Activated CD4-positive, alpha-beta T cell treated with anti-CD3 and anti-CD28 coated beads, Interleukin-2, amount 10 ng/mL, durations not matched to agents 24 days and 14 days (primary cell): Measurements from ENCODE around the gene C6orf89. TPM values are rescaled to one million over a fixed set of nuclear protein-coding genes. Genes with fewer than 3 reads are reported as not detected.

ENCODE experiments used
- DNase-seq: peaks from one replicate; pipeline ENCODE4 v3.0.0; 2022
- H3K27ac Mint-ChIP-seq: one replicate; pipeline ENCODE4 v1.8.0; 2022; ENCODE audit warnings: mild to moderate bottlenecking, mixed read lengths
- H3K27me3 Mint-ChIP-seq: one replicate; pipeline ENCODE4 v1.8.0; 2022; ENCODE audit warnings: mixed read lengths
- H3K36me3 Mint-ChIP-seq: one replicate; pipeline ENCODE4 v1.8.0; 2022; ENCODE audit warnings: low read depth, mild to moderate bottlenecking, mixed read lengths
- H3K4me1 Mint-ChIP-seq: one replicate; pipeline ENCODE4 v1.8.0; 2021; ENCODE audit warnings: mixed read lengths
- H3K4me3 Mint-ChIP-seq: one replicate; pipeline ENCODE4 v1.8.0; 2022; ENCODE audit warnings: mild to moderate bottlenecking, moderate library complexity, mixed read lengths
- H3K9me3 Mint-ChIP-seq: one replicate; pipeline ENCODE4 v1.8.0; 2021; ENCODE audit warnings: mixed read lengths
- intact Hi-C: fragments of 100-400 bp; cut with micrococcal nuclease; formaldehyde crosslinking; loops from one replicate; pipeline ENCODE4 v1.15.1; 2023
- total RNA-seq: library from RNA; stranded (reverse); gene quantifications from 2 replicates; pipeline ENCODE4 v1.2.3, GENCODE V29; 2022

The C6orf89 gene
- total RNA-seq, 1 donor from 2014 or later: 25.9 TPM

GRCh38 chr6:36970892-36971842 lies 85.4 kb downstream of the C6orf89 start:
- Mint-ChIP-seq H3K4me3 (no peak overlapping the region), H3K36me3 (peaks cover 70% of the 10 kb centered on the region), H3K27ac (peak overlapping the region; percentile 41), H3K9me3 (no peaks in the 10 kb centered on the region), H3K4me1 (no peaks in the 10 kb centered on the region), H3K27me3 (no peaks in the 10 kb centered on the region)
- DNase-seq: no peak
- intact Hi-C loops: no loop called here

DNA sequence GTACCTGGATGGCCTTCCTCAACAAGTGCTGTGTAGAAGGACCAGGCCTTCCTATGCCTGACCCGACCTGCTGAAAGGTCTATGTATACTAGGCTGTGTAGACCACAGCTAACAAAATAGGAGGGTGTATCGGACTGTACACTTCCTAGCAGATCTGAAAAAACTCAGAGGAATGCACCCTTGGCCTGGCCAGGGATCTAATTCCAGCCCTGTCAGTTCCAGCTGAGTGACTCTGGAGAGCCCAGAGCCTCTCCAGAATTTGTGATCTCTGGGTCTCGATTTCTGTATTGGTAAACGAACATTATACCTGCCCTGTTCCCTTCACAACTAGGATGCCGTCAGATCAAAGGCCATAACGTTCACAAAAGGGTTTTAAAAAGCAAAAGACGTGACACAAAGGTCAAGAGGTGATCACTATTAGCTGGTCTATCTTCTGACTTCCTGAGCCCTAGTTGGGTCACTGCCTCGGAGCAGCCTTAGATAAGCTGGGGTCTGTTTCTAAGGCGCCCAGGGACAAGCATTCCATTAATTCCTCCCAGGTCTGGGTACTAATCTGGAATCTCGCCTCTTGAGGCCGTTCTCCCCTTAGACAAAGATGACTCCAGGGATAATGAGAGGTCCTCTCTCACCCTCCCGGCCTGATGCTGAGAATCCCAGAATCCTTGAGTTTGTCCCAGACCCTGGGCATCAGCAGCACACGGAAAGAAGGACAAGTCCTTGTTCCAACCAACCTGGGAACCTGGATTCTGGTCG lies 86.3 kb downstream of the C6orf89 start:
- Mint-ChIP-seq H3K36me3 (peaks cover 74% of the 10 kb centered on the region), H3K27ac (peak overlapping the region; percentile 41), H3K4me3 (no peak overlapping the region), H3K4me1 (no peaks in the 10 kb centered on the region), H3K9me3 (no peaks in the 10 kb centered on the region), H3K27me3 (no peaks in the 10 kb centered on the region)
- no peak for DNase-seq
- intact Hi-C loops: no loop called here

DNA sequence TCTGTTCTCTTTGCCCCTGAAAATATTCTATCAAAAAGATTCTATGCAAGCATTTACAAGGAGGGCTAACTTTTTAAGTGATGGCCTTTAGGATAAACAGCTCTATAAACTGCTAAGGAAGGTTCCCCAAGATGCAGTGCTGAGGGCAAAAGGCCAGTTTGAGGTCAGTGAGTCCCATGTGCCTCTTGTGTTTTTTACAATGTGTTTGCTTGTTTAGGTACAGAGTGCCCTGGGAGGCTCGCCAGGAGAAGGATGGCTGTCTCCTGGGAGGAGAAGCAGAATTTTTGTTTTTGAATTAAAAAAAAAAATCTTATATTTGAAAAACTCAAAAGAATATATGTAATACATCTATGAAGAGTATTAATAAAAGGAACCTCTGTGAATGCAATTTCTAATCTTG lies 87.4 kb downstream of the C6orf89 start:
- Mint-ChIP-seq H3K27me3 (no peaks in the 10 kb centered on the region), H3K36me3 (peaks cover 73% of the 10 kb centered on the region), H3K9me3 (no peaks in the 10 kb centered on the region), H3K27ac (no peak overlapping the region), H3K4me1 (no peaks in the 10 kb centered on the region), H3K4me3 (no peak overlapping the region)
- no peak for DNase-seq
- intact Hi-C loops: no loop called here

DNA sequence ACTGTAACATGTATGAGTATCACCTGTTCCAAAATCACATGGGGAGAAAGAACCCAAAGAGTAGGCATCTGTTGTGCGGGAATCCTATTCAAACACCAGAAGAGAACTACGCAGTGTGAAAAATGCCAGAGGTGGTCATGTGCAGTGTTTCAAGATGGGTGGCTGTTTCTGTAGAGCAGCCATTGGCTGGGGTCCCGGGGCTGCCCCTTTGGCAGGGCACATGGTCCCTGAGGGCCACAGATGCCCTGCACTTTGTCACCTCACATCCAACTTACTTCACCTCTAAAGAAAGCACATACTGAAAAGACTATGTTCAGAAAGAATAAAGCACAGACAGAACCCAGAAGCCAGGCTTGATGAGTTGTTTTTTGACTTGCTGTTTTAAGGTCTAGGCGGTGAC lies 87.9 kb downstream of the C6orf89 start:
- intact Hi-C loops: no loop called here
- no peaks in the 10 kb centered on the region for H3K9me3 Mint-ChIP-seq
- no peak overlapping the region for H3K4me3 Mint-ChIP-seq
- no peaks in the 10 kb centered on the region for H3K27me3 Mint-ChIP-seq
- no peak for DNase-seq
- no peaks in the 10 kb centered on the region for H3K4me1 Mint-ChIP-seq
- no peak overlapping the region for H3K27ac Mint-ChIP-seq
- peaks cover 72% of the 10 kb centered on the region for H3K36me3 Mint-ChIP-seq

- intact Hi-C loops: no loop called here
- H3K9me3 Mint-ChIP-seq: no peaks in the 10 kb centered on the region
- no peak for DNase-seq
- H3K36me3 Mint-ChIP-seq: peaks cover 67% of the 10 kb centered on the region
- peaks cover 15% of the 10 kb centered on the region for H3K4me1 Mint-ChIP-seq
- no peak overlapping the region for H3K4me3 Mint-ChIP-seq
- H3K27ac Mint-ChIP-seq: no peak overlapping the region
- H3K27me3 Mint-ChIP-seq: no peaks in the 10 kb centered on the region
These were observed 89.7 kb downstream of the C6orf89 start for GRCh38 chr6:36975231-36976006.

GRCh38 chr6:36976007-36976264 lies 90.2 kb downstream of the C6orf89 start:
- intact Hi-C loops: no loop called here
- H3K27ac Mint-ChIP-seq: no peak overlapping the region
- no peak overlapping the region for H3K4me3 Mint-ChIP-seq
- H3K9me3 Mint-ChIP-seq: no peaks in the 10 kb centered on the region
- DNase-seq: no peak
- no peaks in the 10 kb centered on the region for H3K27me3 Mint-ChIP-seq
- peaks cover 18% of the 10 kb centered on the region for H3K4me1 Mint-ChIP-seq
- peaks cover 70% of the 10 kb centered on the region for H3K36me3 Mint-ChIP-seq

DNA sequence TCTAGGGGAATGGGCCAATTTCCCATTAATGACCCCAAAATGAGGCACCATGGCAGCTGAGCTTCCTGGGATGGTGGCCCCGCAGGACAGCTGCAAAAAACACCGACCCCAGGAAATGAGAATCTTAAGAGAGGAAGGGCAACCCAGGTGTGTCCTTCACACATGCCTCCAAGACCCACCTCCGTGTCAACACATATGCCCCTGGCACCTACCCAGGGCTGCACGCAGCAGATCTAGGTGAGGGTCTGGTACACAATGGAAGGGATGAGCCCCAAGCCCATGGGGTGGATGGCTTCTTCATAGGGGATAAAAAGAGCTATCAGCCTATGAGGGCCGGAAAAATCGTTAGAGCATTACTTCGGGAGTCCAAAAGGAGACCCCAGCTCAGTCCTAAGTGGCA lies 90.8 kb downstream of the C6orf89 start:
- H3K36me3 Mint-ChIP-seq: peaks cover 64% of the 10 kb centered on the region
- intact Hi-C loops: no loop called here
- no peak for DNase-seq
- H3K4me3 Mint-ChIP-seq: no peak overlapping the region
- peaks cover 18% of the 10 kb centered on the region for H3K4me1 Mint-ChIP-seq
- H3K27ac Mint-ChIP-seq: no peak overlapping the region
- H3K27me3 Mint-ChIP-seq: no peaks in the 10 kb centered on the region
- H3K9me3 Mint-ChIP-seq: no peaks in the 10 kb centered on the region

DNA sequence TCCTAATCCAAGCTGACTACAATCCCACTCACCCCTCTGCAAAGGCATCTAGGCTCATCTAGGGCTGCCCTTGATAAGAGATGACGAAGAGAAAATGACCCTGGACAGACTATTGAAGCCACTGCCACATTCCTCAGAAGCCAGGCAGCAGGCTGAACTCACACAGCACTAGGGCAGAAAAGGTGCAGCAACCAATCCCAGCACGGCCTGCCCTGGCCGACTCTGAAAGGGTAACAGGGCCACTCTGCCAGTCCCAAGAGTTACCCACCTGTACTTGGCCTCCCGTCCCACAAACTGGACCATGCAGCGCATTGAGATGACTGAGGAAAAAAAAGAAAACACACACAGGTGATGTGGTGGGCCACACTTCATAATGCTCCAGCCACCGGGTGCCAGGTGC lies 91.2 kb downstream of the C6orf89 start:
- Mint-ChIP-seq H3K4me1 (peaks cover 22% of the 10 kb centered on the region), H3K27me3 (no peaks in the 10 kb centered on the region), H3K4me3 (no peak overlapping the region), H3K9me3 (no peaks in the 10 kb centered on the region), H3K27ac (no peak overlapping the region), H3K36me3 (peaks cover 64% of the 10 kb centered on the region)
- intact Hi-C loops: no loop called here
- no peak for DNase-seq

- intact Hi-C loops: no loop called here
- H3K4me1 Mint-ChIP-seq: peaks cover 25% of the 10 kb centered on the region
- H3K36me3 Mint-ChIP-seq: peaks cover 61% of the 10 kb centered on the region
- no peaks in the 10 kb centered on the region for H3K27me3 Mint-ChIP-seq
- no peak overlapping the region for H3K27ac Mint-ChIP-seq
- H3K9me3 Mint-ChIP-seq: no peaks in the 10 kb centered on the region
- H3K4me3 Mint-ChIP-seq: no peak overlapping the region
- no peak for DNase-seq
These were observed 91.8 kb downstream of the C6orf89 start for GRCh38 chr6:36977470-36977941.

Other genes starting within 250 kb of the C6orf89 start
- gene CDKN1A, start 207.2 kb upstream of the C6orf89 start, total RNA-seq: 77.8 and 82.7 TPM in 2 replicates
- gene RAB44, start 188.1 kb upstream of the C6orf89 start, total RNA-seq: 0.07 TPM in 1 of 2 replicates, not detected in the other
- gene CPNE5, start 46.5 kb upstream of the C6orf89 start, total RNA-seq: 0.31 and 0.65 TPM in 2 replicates
- 65.0 and 65.1 TPM in 2 replicates for gene PPIL1, start 11.1 kb upstream of the C6orf89 start, total RNA-seq
- not detected in 2 replicates for gene PI16, start 68.8 kb downstream of the C6orf89 start, total RNA-seq
- 119 TPM in 2 replicates for gene MTCH1, start 100.2 kb downstream of the C6orf89 start, total RNA-seq
- gene FGD2, start 119.7 kb downstream of the C6orf89 start, total RNA-seq: 0.57 and 0.58 TPM in 2 replicates